GM12874 (cell line): Measurements from ENCODE around the gene LMTK3.

Experiments
- CTCF ChIP-seq: IDR thresholded peaks from 2 replicates; pipeline ENCODE4 v1.5.1; 2011; ENCODE audit warnings: low read depth, mild to moderate bottlenecking, control low read depth, low read length, moderate library complexity; ENCODE audit not compliant: insufficient read depth

The LMTK3 gene

DNA sequence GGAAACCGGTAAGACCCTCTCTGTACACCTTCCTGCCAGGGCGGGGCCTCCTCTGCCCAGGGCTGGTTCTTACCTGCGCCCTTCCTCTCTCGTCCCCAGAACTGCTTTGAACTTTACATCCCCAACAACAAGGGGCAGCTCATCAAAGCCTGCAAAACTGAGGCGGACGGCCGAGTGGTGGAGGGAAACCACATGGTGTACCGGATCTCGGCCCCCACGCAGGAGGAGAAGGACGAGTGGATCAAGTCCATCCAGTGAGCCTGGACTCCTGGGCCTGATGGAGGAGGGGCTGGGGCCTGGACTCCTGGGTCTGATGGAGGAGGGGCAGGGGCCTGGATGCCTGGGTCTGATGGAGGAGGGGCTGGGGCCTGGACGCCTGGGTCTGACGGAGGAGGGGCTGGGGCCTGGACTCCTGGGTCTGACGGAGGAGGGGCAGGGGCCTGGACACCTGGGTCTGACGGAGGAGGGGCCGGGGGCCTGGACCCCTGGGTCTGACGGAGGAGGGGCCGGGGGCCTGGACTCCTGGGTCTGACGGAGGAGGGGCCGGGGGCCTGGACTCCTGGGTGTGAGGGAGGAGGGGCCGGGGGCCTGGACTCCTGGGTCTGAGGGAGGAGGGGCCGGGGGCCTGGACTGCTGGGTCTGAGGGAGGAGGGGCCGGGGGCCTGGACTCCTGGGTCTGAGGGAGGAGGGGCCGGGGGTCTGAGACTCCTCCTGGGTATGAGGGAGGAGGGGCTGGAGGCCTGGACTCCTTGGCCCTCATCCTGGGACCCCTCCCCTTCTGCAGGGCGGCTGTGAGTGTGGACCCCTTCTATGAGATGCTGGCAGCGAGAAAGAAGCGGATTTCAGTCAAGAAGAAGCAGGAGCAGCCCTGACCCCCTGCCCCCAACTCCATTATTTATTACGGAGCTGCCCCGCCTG is 33.0 kb downstream of the LMTK3 start:
- no peak for TF ChIP-seq CTCF

DNA sequence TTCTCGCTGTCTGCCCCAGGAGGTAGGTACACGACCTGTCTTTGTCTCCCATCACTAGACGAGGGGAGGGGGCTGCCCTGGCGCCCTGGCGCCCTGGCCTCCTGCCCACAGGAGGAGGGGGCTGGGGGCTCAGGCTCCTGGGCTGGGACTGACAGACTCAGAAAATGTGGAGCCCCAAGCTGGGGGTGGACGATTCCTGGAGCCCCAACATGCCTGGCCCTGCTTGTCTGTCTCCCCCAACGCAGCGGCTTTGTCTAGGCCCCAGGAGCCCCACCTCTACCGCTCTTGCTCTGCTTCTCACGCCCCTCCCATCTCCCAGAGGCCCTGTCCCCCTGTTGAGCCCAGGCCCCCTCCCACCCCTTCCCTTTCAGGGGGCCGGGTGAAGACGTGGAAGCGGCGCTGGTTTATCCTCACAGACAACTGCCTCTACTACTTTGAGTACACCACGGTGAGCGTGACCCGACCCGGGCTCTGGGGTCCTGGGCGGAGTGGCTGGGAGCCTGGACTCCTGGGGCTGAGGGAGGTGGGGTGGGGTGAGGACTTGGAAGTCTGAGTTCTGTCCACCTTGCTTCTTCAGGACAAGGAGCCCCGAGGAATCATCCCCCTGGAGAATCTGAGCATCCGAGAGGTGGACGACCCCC is 33.8 kb downstream of the LMTK3 start:
- TF ChIP-seq CTCF = no peak

DNA sequence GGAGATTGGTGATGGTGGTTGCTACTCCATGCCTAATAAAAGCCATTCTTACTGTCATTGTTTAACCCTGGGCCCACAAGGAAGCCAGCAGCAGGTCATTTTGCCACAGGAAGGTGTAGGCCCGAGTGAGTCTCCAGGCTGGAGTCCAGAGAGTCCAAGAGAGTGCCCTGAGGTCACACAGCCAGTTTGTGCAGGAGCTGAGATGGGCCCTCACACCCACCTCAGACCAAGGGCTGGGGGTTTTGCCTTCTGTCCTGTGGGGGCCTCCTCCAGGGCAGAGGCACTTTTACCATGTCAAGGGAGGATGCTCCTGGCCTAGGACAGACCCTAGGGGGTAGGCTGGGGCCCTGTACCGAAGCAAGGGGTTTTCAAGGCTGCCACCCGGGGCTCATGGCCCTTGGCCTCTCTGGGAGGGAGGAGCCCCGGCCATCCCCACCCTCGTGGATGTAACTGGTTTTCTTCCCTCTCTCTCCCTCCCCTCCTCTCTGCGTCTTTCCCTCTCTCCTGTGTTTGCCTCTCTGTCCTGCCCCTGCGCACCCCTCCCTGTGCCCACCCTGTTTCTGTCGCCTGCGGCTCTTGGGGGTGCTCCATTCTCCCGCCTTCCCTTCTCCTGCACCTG is 34.5 kb downstream of the LMTK3 start:
- no peak for TF ChIP-seq CTCF

GRCh38 chr19:48476176-48476575 is 35.5 kb downstream of the LMTK3 start:
- no peak for TF ChIP-seq CTCF

GRCh38 chr19:48475369-48476068 is 36.1 kb downstream of the LMTK3 start:
- no peak for TF ChIP-seq CTCF

DNA sequence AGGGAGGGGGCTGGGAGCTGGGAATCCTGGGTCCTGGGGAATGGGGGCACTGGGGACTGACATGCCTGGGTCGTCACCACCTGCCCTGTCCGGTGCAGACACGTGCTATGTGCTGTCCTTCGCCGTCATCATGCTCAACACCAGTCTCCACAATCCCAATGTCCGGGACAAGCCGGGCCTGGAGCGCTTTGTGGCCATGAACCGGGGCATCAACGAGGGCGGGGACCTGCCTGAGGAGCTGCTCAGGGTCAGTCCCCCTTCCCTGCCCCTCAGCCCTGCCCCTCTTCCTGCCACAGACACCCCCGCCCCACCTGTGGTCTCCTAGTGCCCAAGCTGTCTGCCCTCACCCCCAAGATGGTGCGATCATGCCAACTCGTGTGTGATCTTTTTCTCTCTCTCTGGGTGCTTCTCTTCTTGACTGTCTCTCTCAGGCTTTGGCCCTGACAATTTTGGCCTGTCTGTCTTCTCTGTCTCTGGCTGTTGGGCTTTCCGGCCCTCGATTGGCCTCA is 37.5 kb downstream of the LMTK3 start:
- TF ChIP-seq CTCF = no peak
